Stimulated activated CD8-positive, alpha-beta memory T cell treated with anti-CD3 and anti-CD28 coated beads, Interleukin-12 subunit alpha, Interleukin-12 subunit beta, amount 100 ng/mL, for 1 hour (primary cell): ENCODE data around the gene SOWAHA.
"Not testable (repeated sequence)": the region's sequence is repeated elsewhere in the genome, so short reads cannot be mapped to it uniquely, and the experiment has no call there.

Experiments used
- DNase-seq: peaks from one replicate; pipeline ENCODE4 v3.0.0-alpha.2; 2020; ENCODE audit warnings: low read depth

Gene SOWAHA

GRCh38 chr5:132777209-132778069 lies 35.7 kb upstream of the SOWAHA start, which contains the start of gene SEPTIN8:
Gene SEPTIN8, minus strand, starts transcription at chr5:132777239. Its CDS starts 102 bp downstream, at chr5:132777137.
- DNase-seq = no peak

DNA sequence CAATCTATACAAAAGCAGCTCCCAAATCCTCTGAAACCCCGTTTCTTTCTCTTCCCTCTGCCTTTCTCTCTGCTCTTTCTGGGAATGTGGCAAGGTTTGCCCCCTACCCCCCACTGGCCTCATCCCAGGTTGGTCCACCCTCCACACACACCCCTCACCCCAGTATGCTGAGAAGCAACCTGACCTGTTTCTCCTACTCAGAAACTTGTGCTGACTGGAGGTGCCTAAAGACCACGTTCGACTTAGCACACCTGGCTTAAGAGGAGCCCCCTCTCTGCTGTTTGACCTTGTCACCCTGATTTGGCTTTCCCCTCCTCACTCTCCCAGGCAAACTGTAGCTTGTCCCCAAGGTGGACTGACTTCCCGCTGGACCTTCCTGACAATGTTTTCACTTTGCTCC lies 35.0 kb upstream of the SOWAHA start:
- no peak for DNase-seq

DNA sequence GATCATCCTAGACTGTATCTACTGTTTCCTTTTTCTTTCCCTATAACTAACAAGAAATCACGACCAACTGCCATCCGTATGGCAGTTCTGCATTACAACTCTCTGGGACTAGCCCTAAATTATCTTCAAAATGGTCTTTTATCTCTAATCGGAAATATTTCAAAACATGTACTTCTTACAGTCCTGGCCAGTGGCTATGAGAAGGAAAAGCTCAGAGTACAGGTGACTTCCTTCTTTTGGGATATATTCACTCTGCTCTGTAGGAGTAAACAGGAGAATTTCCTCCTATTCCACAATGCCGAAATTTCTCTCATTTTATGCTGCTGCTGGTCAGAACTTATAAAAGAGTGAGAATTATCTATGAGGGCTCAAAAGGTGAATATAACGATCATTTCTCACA lies 34.2 kb upstream of the SOWAHA start:
- no peak for DNase-seq

DNA sequence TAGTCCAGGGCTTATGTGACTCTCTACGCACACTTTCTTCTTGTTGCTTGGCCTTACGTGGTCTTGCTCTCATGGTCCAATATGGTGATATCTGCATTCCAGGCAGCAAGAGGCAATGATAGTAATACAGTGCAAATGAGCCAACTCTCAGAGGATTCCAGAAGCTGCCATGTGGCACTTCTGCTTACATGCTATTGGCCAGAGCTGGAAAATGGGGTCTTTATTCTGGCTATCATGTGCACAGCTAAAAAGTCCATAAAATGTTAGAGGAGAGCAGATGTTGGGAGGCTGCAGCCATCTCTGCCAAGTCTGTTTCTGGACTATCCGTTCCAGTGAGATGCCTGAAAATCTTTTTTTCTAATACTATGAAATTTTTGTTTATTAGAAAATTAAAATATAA lies 33.1 kb upstream of the SOWAHA start:
- no peak for DNase-seq

DNA sequence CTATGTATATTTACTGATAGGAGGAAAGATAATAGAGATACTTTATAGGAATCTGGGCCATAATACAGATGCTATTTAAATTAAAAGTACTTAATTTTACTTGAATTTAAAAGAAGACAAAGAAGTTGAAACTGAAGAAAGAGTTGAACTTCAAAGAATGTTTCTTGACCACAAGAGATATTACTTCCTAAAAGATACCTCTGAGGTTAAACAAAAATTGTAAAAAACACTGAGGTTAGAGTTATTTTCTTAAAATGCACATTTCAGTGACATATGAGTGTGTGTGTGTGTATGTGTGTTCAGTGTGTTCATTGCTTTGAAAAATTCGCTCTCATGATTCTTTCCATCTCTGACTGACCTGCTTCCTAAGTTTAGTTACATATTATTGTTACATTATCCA lies 32.5 kb upstream of the SOWAHA start:
- DNase-seq = no peak

DNA sequence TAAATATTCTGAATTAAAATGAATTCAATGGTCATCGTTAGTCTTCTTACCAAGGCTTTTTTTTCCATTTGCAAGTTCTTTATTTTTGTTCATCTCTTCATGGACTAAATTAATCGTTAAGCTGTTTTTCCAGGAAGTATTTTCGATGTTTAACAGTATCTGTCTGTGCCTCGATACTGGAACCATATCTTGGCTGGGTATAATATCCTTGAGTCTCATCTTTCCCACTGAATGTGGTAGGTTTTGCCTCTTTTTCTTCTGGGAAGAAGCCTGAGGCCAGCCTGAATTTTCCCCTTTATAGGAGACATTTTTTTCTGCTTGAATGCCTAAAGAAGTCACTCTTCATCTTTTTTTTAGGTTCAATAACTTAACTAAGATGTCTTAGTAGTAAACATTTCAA lies 32.1 kb upstream of the SOWAHA start:
- no peak for DNase-seq

GRCh38 chr5:132782101-132782500 lies 31.0 kb upstream of the SOWAHA start:
- no peak for DNase-seq

GRCh38 chr5:132785365-132785764 lies 27.7 kb upstream of the SOWAHA start:
- no peak for DNase-seq

GRCh38 chr5:132785864-132786263 lies 27.2 kb upstream of the SOWAHA start:
- no peak for DNase-seq

GRCh38 chr5:132787076-132787475 lies 26.0 kb upstream of the SOWAHA start:
- DNase-seq = no peak

- DNase-seq = no peak
Observed at GRCh38 chr5:132788508-132788907, 24.6 kb upstream of the SOWAHA start.

DNA sequence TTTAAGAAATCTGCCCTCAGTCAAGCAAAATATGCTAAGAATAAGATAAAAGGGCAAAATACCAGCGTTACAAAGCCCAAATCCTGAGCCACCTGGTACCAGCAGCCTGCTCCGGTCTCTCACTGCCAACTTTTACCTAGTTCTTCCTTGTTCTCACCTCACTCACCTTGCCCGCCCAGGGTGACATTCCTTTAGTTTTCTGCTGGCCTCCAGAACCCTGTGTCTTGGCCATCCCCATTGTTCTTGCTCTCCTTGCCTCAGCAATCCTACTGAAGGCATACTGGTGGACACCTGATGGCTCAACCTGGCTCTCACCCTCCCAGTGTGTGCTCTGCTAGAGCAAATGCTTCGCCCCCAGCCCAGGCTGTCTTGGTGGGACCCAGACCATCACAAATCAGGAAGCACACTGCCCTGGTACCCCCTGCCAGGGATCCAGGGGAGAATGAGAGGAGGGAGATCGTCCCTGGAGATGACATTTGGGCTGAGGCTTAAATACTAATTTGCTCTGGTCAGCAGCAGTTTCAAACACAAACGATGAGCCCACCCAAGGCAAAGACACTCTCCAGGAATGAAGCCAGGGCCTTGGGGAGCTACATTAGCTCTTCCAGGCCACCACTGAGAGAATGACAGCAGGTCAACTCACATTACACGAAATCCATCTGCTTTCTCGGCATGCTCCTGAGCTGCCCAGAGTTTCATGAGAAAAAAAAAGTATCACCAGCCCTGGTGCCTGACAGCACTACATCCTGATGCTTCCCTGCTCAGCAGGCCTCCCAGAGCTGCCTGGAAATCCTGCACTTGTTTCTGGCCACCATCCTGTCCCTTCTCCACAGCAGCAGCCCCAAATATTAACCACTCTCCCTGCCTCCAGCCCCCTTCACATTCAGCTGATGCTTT lies 23.9 kb upstream of the SOWAHA start:
- DNase-seq = no peak

- DNase-seq = no peak
Observed at GRCh38 chr5:132790201-132790865, 22.8 kb upstream of the SOWAHA start.

GRCh38 chr5:132791026-132791425 lies 22.1 kb upstream of the SOWAHA start:
- DNase-seq = no peak

- DNase-seq = no peak
Observed at GRCh38 chr5:132797651-132798050, 15.5 kb upstream of the SOWAHA start.

DNA sequence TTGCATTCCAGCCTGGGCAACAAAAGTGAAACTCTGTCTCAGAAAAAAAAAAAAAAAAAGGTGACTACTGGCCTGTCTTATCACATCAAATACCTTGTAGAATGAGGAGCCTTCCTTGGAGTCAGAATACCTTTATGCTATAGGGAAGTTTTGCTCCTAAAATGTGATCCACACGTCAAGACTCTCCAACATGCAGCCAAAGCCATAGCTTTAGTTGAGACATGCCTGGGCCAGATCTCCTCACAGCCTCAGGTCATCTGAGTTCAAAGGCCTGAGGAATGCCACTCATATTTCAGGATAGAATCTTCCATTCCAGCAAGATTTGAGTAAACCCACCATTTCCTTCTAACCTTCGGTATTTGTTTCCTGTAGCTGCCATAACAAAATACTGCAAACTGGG lies 13.7 kb upstream of the SOWAHA start:
- no peak for DNase-seq

- no peak for DNase-seq
Observed at GRCh38 chr5:132800545-132800944, 12.6 kb upstream of the SOWAHA start.

- no peak for DNase-seq
Observed at GRCh38 chr5:132802044-132802684, 10.9 kb upstream of the SOWAHA start.

- not testable (repeated sequence) for DNase-seq
Observed at GRCh38 chr5:132802685-132803066, 10.4 kb upstream of the SOWAHA start.

DNA sequence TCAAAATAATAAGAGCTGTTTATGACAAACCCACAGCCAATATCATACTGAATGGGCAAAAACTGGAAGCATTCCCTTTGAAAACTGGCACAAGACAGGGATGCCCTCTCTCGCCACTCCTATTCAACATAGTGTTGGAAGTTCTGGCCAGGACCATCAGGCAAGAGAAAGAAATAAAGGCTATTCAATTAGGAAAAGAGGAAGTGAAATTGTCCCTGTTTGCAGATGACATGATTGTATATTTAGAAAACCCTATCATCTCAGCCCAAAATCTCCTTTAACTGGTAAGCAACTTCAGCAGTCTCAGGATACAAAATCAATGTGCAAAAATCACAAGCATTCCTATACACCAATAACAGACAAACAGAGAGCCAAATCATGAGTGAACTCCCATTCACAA lies 8.9 kb upstream of the SOWAHA start:
- not testable (repeated sequence) for DNase-seq

DNA sequence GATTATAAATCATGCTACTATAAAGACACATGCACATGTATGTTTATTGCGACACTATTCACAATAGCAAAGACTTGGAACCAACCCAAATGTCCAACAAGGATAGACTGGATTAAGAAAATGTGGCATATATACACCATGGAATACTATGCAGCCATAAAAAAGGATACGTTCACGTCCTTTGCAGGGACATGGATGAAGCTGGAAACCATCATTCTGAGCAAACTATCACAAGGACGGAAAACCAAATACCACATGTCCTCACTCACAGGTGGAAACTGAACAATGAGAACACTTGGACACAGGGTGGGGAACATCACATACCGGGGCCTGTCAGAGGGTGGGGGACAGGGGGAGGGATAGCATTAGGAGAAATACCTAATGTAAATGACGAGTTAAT lies 7.2 kb upstream of the SOWAHA start:
- not testable (repeated sequence) for DNase-seq

GRCh38 chr5:132806804-132807162 lies 6.3 kb upstream of the SOWAHA start:
- DNase-seq = not testable (repeated sequence)
